Naive thymus-derived CD8-positive, alpha-beta T cell (primary cell): ENCODE data around the gene TMEM14A. TPM values are rescaled to one million over a fixed set of nuclear protein-coding genes. Genes with fewer than 3 reads are reported as not detected.
A peak's percentile ranks its signal among the peaks of the same experiment; 100 is the strongest.
"Not testable (repeated sequence)": the region's sequence is repeated elsewhere in the genome, so short reads cannot be mapped to it uniquely, and the experiment has no call there.

Experiments
- ATAC-seq, 2 donors: fragments of 150-1000 bp; cut with Tn5 transposase in 1 of 2; sonication (Bioruptor Pico), chemical (Tn5 transposase) in 1 of 2; 1 replicate in 1 of 2; 2 replicates in 1 of 2; pipeline ENCODE4 v1.10.0; 2021; ENCODE audit warnings: mild to moderate bottlenecking in 2 of 2, moderate library complexity in 2 of 2
- POLR2A ChIA-PET: fragments of 350-600 bp; sonication (Branson Sonifier 250); formaldehyde crosslinking; loops from one replicate; lab custom pipeline; 2021; ENCODE audit warnings: antibody characterized with exemption; lab: Charles Lee
- DNase-seq, 10 donors: peaks; one replicate each; pipeline versions ENCODE4 v3.0.0 to v3.0.0-alpha.2; 2020 to 2022
- H3K27ac Mint-ChIP-seq, 10 donors: one replicate each; pipeline ENCODE4 v1.8.0; 2020 to 2022; ENCODE audit warnings: mild to moderate bottlenecking in 10 of 10, mixed read lengths in 10 of 10, moderate library complexity in 4 of 10, inconsistent platforms in 1 of 10
- H3K27me3 Mint-ChIP-seq, 5 donors: one replicate each; pipeline ENCODE4 v1.8.0; 2021 to 2022; ENCODE audit warnings: mixed read lengths in 5 of 5
- H3K36me3 Mint-ChIP-seq, 3 donors: one replicate each; pipeline ENCODE4 v1.8.0; 2020 to 2022; ENCODE audit warnings: mixed read lengths in 3 of 3, mild to moderate bottlenecking in 2 of 3, inconsistent platforms in 1 of 3
- H3K4me1 Mint-ChIP-seq, 4 donors: one replicate each; pipeline ENCODE4 v1.8.0; 2021 to 2022; ENCODE audit warnings: mixed read lengths in 4 of 4
- H3K4me3 Mint-ChIP-seq, 10 donors: one replicate each; pipeline ENCODE4 v1.8.0; 2020 to 2022; ENCODE audit warnings: mild to moderate bottlenecking in 10 of 10, mixed read lengths in 10 of 10, moderate library complexity in 6 of 10, inconsistent platforms in 1 of 10
- H3K9me3 Mint-ChIP-seq, 9 donors: one replicate each; pipeline ENCODE4 v1.8.0; 2020 to 2022; ENCODE audit warnings: mixed read lengths in 9 of 9, mild to moderate bottlenecking in 3 of 9, inconsistent platforms in 1 of 9, moderate library complexity in 1 of 9
- polyA plus RNA-seq, 3 donors: library from polyadenylated mRNA; unstranded; fragments of 300-500 nt; fragmentation: Illumina TruSeq; gene quantifications; one replicate each; pipeline ENCODE4 v1.2.3, GENCODE V29; 2021
- total RNA-seq, 8 experiments: library from RNA in 2 of 8; stranded (reverse) in 2 of 8; gene quantifications; one replicate each; pipeline ENCODE4 v1.2.3 and lab custom pipeline; 2021 to 2026

TMEM14A gene
- total and polyA plus RNA-seq, 5 experiments from 2014 or later: 7.3 to 36.0 (median 22.4) TPM

DNA sequence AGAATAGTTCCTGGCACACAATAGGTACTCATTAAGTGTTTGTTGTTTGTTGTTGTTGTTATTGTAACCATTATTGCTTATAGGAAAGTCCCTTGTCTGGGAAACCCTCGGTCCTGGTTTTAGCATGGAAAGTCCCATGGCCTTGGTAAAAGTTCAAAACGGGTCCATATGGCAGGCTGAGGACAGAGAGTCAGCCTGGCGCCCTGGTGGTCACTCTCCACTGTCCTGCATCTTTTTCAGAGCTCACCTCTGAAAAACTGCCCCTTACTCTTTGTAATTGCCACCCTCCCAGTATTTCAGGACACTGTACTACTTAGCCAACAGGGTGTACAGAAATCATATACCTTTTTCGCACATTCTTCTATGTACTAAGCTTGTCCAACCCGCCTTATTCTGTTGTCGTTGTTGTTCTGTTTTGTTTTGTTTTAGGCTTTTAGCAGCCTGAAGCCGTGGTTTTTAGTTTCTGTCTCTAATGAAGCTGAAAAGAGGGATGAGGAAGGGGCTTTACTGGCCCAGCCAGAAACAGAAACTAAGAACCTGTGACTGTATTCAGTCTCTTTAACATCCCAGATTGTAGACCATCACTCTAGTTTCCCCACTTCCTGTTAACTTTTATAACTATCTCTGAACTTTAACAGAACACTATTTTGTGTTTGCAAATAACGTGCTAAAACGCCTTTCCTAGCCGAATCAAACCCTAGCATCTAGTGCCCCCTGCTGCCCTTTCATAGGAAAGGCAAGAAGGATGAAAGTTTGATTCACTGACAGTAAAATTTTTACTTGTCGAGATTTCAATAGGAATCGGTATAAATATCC lies 7.6 kb upstream of the TMEM14A start:
- Mint-ChIP-seq H3K4me1 (no peaks in the 10 kb centered on the region), H3K4me3 (no peak overlapping the region), H3K36me3 (no peaks in the 10 kb centered on the region), H3K27ac (no peak overlapping the region), H3K27me3 (no peaks in the 10 kb centered on the region), H3K9me3 (no peaks in the 10 kb centered on the region)
- peak; percentile 24 to 77 (median 58) for DNase-seq
- ATAC-seq: peak; percentile 68 to 79
- POLR2A ChIA-PET: interaction anchor here (1.1 to 1.5 kb wide), 3 partner anchors 11 to 378 kb away, joined by 3 read pairs; partner anchors contain the start of gene MCM3

DNA sequence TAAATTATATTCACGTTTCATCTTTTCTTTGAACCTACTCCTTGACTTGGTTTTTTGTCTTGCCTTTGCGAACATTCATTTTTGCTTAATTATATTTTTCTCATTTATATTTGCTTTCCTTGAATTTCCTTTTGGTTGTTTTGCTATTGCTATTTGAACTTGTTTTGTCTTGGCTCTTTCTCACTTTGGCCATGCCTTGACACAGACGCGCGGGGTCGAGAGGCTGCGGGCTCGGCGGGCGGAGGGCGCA lies 7.1 kb upstream of the TMEM14A start:
- Mint-ChIP-seq H3K4me3 (no peak overlapping the region), H3K4me1 (no peaks in the 10 kb centered on the region), H3K36me3 (no peaks in the 10 kb centered on the region), H3K9me3 (no peaks in the 10 kb centered on the region), H3K27me3 (no peaks in the 10 kb centered on the region), H3K27ac (no peak overlapping the region)
- ATAC-seq (no peak), DNase-seq (peak in 1 of 10 donors; percentile 66)
- POLR2A ChIA-PET: interaction anchor here (1.1 to 1.5 kb wide), 3 partner anchors 12 to 379 kb away, joined by 3 read pairs; partner anchors contain the start of gene MCM3

- no peak overlapping the region for H3K27ac Mint-ChIP-seq
- peak in 9 of 10 donors; percentile 14 to 67 (median 38) for DNase-seq
- no peaks in the 10 kb centered on the region for H3K36me3 Mint-ChIP-seq
- peak; percentile 76 to 82 for ATAC-seq
- H3K27me3 Mint-ChIP-seq: no peaks in the 10 kb centered on the region
- no peaks in the 10 kb centered on the region for H3K9me3 Mint-ChIP-seq
- no peaks in the 10 kb centered on the region for H3K4me1 Mint-ChIP-seq
- no peak overlapping the region for H3K4me3 Mint-ChIP-seq
- POLR2A ChIA-PET: interaction anchor here (0.8 kb wide), 1 partner anchor 88 kb away, joined by 3 read pairs; no protein-coding TSS in a partner anchor
Observed at GRCh38 chr6:52664186-52664990, 6.5 kb upstream of the TMEM14A start.

- Mint-ChIP-seq H3K36me3 (no peaks in the 10 kb centered on the region), H3K9me3 (no peaks in the 10 kb centered on the region), H3K27ac (no peak overlapping the region), H3K4me3 (no peak overlapping the region), H3K4me1 (peaks cover 0 to 4% (median 2%) of the 10 kb centered on the region in 4 donors), H3K27me3 (no peaks in the 10 kb centered on the region)
- ATAC-seq (no peak), DNase-seq (no peak)
- POLR2A ChIA-PET: interaction anchor here (0.6 to 0.8 kb wide), 2 partner anchors 89 to 102 kb away, joined by 3 read pairs; no protein-coding TSS in a partner anchor
Observed at GRCh38 chr6:52664991-52665686, 5.8 kb upstream of the TMEM14A start.

DNA sequence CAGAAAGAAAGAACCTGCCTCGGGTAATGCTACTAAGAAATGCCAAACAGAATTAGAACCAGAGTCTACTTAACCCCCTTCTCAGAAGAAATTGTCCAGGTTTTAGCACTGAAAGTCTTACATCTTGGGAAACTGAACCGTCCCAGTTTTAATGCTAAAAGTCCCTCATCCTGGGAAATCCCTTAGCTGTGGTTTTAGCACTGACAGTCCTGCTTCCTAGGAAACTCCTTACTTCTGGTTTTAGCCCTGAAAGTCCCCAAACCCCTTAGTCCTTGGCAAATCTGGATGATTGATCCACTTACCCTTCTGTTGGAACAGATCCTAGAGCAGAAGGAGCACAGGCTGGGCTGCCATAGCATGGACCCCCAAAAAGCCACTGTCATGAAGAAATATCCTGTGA lies 4.8 kb upstream of the TMEM14A start:
- H3K4me1 Mint-ChIP-seq: peaks cover 0 to 12% (median 5%) of the 10 kb centered on the region in 4 donors
- H3K36me3 Mint-ChIP-seq: no peaks in the 10 kb centered on the region

GRCh38 chr6:52666523-52666922 lies 4.4 kb upstream of the TMEM14A start:
- no peak for DNase-seq
- no peak overlapping the region for H3K4me3 Mint-ChIP-seq
- H3K9me3 Mint-ChIP-seq: no peaks in the 10 kb centered on the region
- H3K4me1 Mint-ChIP-seq: peaks cover 3 to 16% (median 9%) of the 10 kb centered on the region in 4 donors
- no peaks in the 10 kb centered on the region for H3K27me3 Mint-ChIP-seq
- POLR2A ChIA-PET: no interaction called here
- no peak for ATAC-seq
- no peak overlapping the region for H3K27ac Mint-ChIP-seq
- H3K36me3 Mint-ChIP-seq: no peaks in the 10 kb centered on the region

More for the DNA sequence above, 4.8 kb upstream of the TMEM14A start:
- POLR2A ChIA-PET: no interaction called here
- ATAC-seq: no peak
- no peak for DNase-seq
- Mint-ChIP-seq H3K4me3 (peak overlapping the region in 1 of 10 donors; percentile 9), H3K27me3 (no peaks in the 10 kb centered on the region), H3K27ac (no peak overlapping the region), H3K9me3 (no peaks in the 10 kb centered on the region)

- Mint-ChIP-seq H3K4me3 (no peak overlapping the region), H3K27ac (no peak overlapping the region), H3K9me3 (no peaks in the 10 kb centered on the region), H3K27me3 (no peaks in the 10 kb centered on the region), H3K36me3 (no peaks in the 10 kb centered on the region), H3K4me1 (peaks cover 10 to 27% (median 18%) of the 10 kb centered on the region in 4 donors)
- POLR2A ChIA-PET: no interaction called here
- ATAC-seq (no peak), DNase-seq (no peak)
Observed at GRCh38 chr6:52667572-52667971, 3.3 kb upstream of the TMEM14A start.

- ATAC-seq (no peak), DNase-seq (no peak)
- Mint-ChIP-seq H3K4me1 (peaks cover 11 to 37% (median 25%) of the 10 kb centered on the region in 4 donors), H3K27ac (peak overlapping the region in 8 of 10 donors; percentile 76 to 94 (median 88)), H3K9me3 (no peaks in the 10 kb centered on the region), H3K36me3 (peaks cover 0 to 13% (median 4%) of the 10 kb centered on the region in 3 donors), H3K4me3 (peak overlapping the region; percentile 84 to 95 (median 92)), H3K27me3 (no peaks in the 10 kb centered on the region)
- POLR2A ChIA-PET: no interaction called here
Observed at GRCh38 chr6:52671676-52672075, 763 bp downstream of the TMEM14A start.

DNA sequence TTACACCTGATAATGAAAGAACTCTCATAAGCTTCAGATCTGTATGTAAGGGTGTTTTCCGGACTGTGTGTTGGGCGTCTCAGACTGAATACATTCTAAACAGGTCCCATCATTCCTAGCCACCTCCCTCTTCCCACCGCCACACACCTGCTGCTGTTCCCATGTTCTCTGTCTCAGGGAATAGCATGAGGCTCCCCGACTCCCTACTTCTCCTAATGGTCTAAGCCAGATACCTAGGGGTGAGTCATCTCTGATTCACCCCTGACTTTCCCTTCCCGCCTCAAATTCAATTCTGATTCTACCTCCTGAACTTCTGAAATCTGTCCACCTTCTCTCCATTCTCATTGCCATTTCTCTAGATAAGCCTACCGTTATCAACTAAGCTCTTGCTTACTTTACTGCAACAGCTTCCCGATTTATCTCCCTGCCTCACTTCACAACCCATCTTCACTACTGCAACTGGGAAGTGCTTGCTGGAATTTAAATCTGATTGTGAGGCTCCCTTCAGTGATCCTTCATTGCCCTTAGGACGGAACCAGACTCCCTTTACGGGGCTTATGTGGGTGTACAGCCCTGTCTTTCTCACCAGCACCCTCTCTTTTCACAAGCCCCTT lies 1.6 kb downstream of the TMEM14A start:
- Mint-ChIP-seq H3K4me1 (peaks cover 11 to 37% (median 25%) of the 10 kb centered on the region in 4 donors), H3K36me3 (peaks cover 3 to 21% (median 4%) of the 10 kb centered on the region in 3 donors), H3K9me3 (no peaks in the 10 kb centered on the region), H3K27ac (peak overlapping the region in 4 of 10 donors; percentile 37 to 54 (median 47)), H3K27me3 (no peaks in the 10 kb centered on the region), H3K4me3 (peak overlapping the region in 9 of 10 donors; percentile 33 to 95 (median 92))
- POLR2A ChIA-PET: interaction anchor here (0.5 kb wide), 1 partner anchor 13 kb away, joined by 4 read pairs; no protein-coding TSS in a partner anchor
- no peak for DNase-seq
- ATAC-seq: no peak

DNA sequence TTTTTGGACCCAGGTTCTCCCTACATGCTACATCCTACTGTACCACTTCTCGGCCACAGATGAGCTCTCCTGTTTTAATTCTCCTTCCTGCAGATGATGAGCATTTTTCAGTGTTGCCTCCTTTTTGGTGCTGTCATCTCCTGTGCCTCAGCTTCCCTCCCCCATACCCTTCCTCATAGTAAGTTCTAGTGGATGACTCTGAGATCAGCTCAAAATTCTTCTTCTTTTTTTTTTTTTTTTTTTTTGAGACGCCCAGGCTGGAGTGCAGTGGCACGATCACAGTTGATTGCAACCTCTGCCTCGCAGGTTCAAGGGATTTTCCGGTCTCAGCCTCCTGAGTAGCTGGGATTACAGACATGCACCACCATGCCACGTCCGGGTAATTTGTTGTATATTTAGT lies 3.8 kb downstream of the TMEM14A start:
- DNase-seq (no peak), ATAC-seq (no peak)
- POLR2A ChIA-PET: no interaction called here
- Mint-ChIP-seq H3K4me1 (peaks cover 11 to 38% (median 26%) of the 10 kb centered on the region in 4 donors), H3K36me3 (peaks cover 4 to 34% (median 9%) of the 10 kb centered on the region in 3 donors), H3K27ac (peak overlapping the region in 1 of 10 donors; percentile 66), H3K27me3 (no peaks in the 10 kb centered on the region), H3K9me3 (no peaks in the 10 kb centered on the region), H3K4me3 (no peak overlapping the region)

DNA sequence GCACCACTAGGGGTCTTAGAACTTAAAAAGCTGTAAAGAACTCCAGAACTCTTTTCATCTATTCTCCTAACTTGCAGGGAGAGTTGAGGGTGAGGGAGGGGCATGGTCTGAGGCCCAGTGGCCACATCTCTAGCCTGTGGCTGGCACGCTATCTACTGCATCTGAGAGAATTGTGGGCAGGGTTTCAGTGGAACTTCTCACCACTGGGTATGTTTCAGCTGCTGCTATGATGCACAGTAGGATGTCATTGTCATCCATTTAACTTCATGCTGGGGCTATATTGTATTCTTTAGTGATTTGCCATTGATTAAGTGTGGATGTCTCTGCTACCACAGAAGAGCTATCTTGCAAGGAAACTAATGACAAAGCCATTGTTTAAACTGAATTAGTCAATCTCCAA lies 4.5 kb downstream of the TMEM14A start:
- H3K36me3 Mint-ChIP-seq: peaks cover 4 to 37% (median 9%) of the 10 kb centered on the region in 3 donors
- H3K27ac Mint-ChIP-seq: no peak overlapping the region
- no peaks in the 10 kb centered on the region for H3K27me3 Mint-ChIP-seq
- POLR2A ChIA-PET: interaction anchor here (0.5 kb wide), 1 partner anchor 55 kb away, joined by 8 read pairs; no protein-coding TSS in a partner anchor
- no peak overlapping the region for H3K4me3 Mint-ChIP-seq
- ATAC-seq (no peak), DNase-seq (no peak)
- no peaks in the 10 kb centered on the region for H3K9me3 Mint-ChIP-seq
- peaks cover 11 to 34% (median 24%) of the 10 kb centered on the region in 4 donors for H3K4me1 Mint-ChIP-seq

GRCh38 chr6:52676631-52677030 lies 5.7 kb downstream of the TMEM14A start:
- H3K9me3 Mint-ChIP-seq, DNase-seq, POLR2A ChIA-PET, H3K4me3 Mint-ChIP-seq, H3K27me3 Mint-ChIP-seq, ATAC-seq: not testable (repeated sequence)
- H3K36me3 Mint-ChIP-seq: peaks cover 4 to 41% (median 9%) of the 10 kb centered on the region in 3 donors
- H3K4me1 Mint-ChIP-seq: peaks cover 5 to 21% (median 17%) of the 10 kb centered on the region in 4 donors
- H3K27ac Mint-ChIP-seq: peak overlapping the region in 1 of 10 donors; percentile 8
